GM10248 (cell line): ENCODE data around the gene PSAP.

Experiments used
- CTCF ChIA-PET: fragments of 300-600 bp; sonication (Branson Sonifier 250); formaldehyde crosslinking; extraction: SDS; loops from one replicate; lab custom pipeline; 2021; ENCODE audit warnings: antibody characterized with exemption; lab: Yijun Ruan, JAX
- POLR2A ChIA-PET: fragments of 350-650 bp; sonication (Branson Sonifier 250); formaldehyde crosslinking; extraction: SDS; loops from one replicate; lab custom pipeline; 2020; ENCODE audit warnings: antibody characterized with exemption; lab: Yijun Ruan, JAX
- DNase-seq: peaks from one replicate; pipeline ENCODE4 v3.0.0; 2012; ENCODE audit errors: extremely low spot score
- CTCF ChIP-seq: IDR thresholded peaks from 2 replicates; pipeline ENCODE4 v1.5.1; 2012; ENCODE audit warnings: mild to moderate bottlenecking, low read depth; ENCODE audit errors: extremely low read depth, missing control alignments, control extremely low read depth

PSAP gene

GRCh38 chr10:71844695-71845094 lies 6.4 kb downstream of the PSAP start:
- TF ChIP-seq CTCF: no peak
- ChIA-PET CTCF (interaction anchor here (1.1 to 3.1 kb wide), 2 partner anchors 8 to 52 kb away, joined by 6 to 17 read pairs; no protein-coding TSS in a partner anchor), POLR2A (no interaction called here)
- DNase-seq: no peak

DNA sequence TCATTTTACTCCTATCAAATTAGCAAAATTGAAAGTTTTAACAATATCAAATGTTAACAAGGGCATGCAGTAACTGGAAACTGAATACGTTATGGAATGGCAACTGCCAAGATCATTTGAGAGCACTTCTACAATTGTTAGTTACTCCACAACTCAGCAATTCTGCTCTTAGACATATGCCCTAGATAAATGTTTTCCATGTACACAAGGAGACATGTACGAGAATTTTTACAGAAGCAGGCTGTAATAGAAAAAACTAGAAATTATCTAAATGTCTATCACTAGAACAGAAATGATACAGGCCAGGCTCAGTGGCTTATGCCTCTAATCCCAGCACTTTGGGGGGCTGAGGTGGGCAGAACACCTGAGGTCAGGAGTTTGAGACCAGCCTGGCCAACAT lies 7.0 kb downstream of the PSAP start:
- no peak for DNase-seq
- ChIA-PET CTCF (interaction anchor here (3.1 kb wide), 1 partner anchor 52 kb away, joined by 17 read pairs; no protein-coding TSS in a partner anchor), POLR2A (no interaction called here)
- no peak for TF ChIP-seq CTCF

DNA sequence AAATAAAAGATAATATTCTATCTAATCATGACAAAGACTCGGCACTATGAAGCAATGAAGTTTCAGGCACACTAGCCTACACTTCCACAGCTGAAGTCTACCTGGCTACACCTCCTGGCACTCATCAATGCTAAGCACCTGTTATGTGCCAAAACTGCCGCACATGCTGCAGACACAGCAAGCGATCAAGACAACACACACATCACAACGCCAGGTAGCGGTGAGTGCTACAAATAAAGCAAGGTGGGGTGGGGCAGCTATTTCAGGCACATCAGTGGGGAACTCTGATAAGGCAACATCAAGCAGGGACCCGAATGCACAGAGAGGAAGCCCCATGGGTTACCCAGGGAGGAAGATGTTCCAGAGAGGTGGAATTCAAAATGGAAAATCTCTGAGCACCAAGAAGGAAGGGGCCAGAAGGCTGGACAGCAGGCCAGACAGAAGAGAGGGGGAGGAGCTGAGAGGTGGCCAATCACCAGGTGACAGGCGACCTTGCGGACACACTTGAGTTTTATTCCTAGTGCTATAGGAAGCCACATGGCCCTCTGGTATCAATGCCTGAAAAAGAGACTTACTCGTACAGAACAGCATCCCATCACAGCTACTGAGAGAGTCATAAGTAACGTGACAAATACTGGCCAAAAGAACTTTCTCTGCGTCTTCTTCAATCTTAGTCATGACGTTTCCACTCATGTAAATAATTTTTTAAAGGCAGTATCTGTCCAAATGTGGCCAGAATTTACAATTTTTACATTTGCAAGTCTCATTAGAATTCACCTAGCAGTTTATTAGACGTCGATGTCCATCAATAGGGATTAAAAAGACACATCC lies 8.0 kb downstream of the PSAP start:
- no peak for DNase-seq
- TF ChIP-seq CTCF: no peak
- CTCF ChIA-PET: interaction anchor here (1.0 to 2.3 kb wide), 3 partner anchors 12 to 53 kb away, joined by 3 to 10 read pairs (median 4); no protein-coding TSS in a partner anchor
- POLR2A ChIA-PET: interaction anchor here (5.0 kb wide), 1 partner anchor 8 kb away, joined by 25 read pairs; the partner anchor contains the start of gene PSAP

DNA sequence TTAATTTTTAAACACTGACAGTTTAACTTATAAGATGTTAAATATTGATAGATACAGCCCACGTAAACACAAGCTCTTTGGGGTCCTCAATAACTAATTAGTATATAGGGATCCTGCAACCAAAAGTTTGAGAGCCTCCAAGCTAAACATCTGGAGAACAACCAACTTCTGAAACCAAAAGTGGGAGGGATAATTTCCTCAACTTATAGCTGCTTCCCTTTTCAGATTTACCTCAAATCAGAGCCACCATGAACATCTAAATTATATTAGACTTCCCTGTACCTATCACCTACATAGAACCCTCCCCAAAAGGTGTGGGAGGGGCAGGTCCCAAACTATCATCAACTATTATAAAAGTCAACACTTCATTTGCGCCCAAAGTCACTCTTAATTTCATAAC lies 8.6 kb downstream of the PSAP start:
- DNase-seq: no peak
- ChIA-PET CTCF (interaction anchor here (1.0 to 2.3 kb wide), 3 partner anchors 11 to 54 kb away, joined by 3 to 10 read pairs (median 4); no protein-coding TSS in a partner anchor), POLR2A (interaction anchor here (5.0 kb wide), 1 partner anchor 8 kb away, joined by 25 read pairs; the partner anchor contains the start of gene PSAP)
- no peak for TF ChIP-seq CTCF

- DNase-seq: no peak
- POLR2A ChIA-PET: interaction anchor here (1.1 to 5.0 kb wide), 2 partner anchors 8 to 10 kb away, joined by 4 to 25 read pairs; partner anchors contain the start of gene PSAP
- CTCF ChIA-PET: interaction anchor here (0.7 to 11.2 kb wide), 3 partner anchors 19 to 57 kb away, joined by 3 to 90 read pairs (median 3); no protein-coding TSS in a partner anchor
- no peak for TF ChIP-seq CTCF
Measured at GRCh38 chr10:71840958-71841335, 10.1 kb downstream of the PSAP start.

- DNase-seq: no peak
- ChIA-PET POLR2A (interaction anchor here (1.1 to 5.0 kb wide), 2 partner anchors 9 to 10 kb away, joined by 4 to 25 read pairs; partner anchors contain the start of gene PSAP), CTCF (interaction anchor here (0.7 to 11.2 kb wide), 4 partner anchors 9 to 58 kb away, joined by 3 to 90 read pairs (median 26); partner anchors contain the start of gene PSAP)
- TF ChIP-seq CTCF: no peak
Measured at GRCh38 chr10:71840177-71840957, 10.7 kb downstream of the PSAP start.
